ENCODE measurements around the gene PARD6B.
"Not testable (repeated sequence)": the region's sequence is repeated elsewhere in the genome, so short reads cannot be mapped to it uniquely, and the experiment has no call there.

PARD6B gene

DNA sequence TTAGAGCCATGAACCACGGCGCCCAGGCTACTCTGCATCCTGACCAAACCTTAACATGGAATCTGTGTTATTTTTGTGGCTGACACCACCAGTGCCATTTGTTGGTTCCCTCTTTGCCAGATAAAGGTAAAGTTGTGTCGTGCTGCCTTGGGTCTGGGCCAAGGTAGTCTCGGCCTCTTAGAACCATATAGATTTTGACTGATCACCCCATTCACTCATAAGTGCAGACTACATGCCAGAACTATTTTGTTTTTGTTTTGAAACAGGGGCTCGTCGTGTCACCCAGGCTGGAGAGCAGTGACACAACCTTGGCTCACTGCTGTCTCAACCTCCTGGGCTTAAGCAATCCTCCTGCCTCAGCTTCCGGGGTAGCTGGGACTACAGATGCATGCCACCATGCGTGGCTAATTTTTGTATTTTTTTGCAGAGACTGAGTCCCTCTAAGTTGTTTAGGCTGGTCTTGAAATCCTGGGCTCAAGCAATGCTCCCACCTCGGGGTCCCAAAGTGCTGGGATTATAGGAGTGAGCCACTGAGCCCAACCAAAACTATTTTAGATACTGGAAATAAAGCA lies 20.8 kb upstream of the PARD6B start:
- Mint-ChIP-seq H3K27me3 (peaks cover 61% of the 10 kb centered on the region), H3K9me3 (no peaks in the 10 kb centered on the region), H3K4me1 (no peaks in the 10 kb centered on the region), H3K36me3 (ENCODE audit: insufficient read depth) (no peaks in the 10 kb centered on the region), H3K27ac (ENCODE audit: low read depth) (no peak overlapping the region), H3K4me3 (no peak overlapping the region)
- no peak for DNase-seq (ENCODE audit: low spot score in 2 of 2)
- ATAC-seq (replicated peaks; ENCODE audit: extremely low read depth, poor library complexity, severe bottlenecking), result no peak

DNA sequence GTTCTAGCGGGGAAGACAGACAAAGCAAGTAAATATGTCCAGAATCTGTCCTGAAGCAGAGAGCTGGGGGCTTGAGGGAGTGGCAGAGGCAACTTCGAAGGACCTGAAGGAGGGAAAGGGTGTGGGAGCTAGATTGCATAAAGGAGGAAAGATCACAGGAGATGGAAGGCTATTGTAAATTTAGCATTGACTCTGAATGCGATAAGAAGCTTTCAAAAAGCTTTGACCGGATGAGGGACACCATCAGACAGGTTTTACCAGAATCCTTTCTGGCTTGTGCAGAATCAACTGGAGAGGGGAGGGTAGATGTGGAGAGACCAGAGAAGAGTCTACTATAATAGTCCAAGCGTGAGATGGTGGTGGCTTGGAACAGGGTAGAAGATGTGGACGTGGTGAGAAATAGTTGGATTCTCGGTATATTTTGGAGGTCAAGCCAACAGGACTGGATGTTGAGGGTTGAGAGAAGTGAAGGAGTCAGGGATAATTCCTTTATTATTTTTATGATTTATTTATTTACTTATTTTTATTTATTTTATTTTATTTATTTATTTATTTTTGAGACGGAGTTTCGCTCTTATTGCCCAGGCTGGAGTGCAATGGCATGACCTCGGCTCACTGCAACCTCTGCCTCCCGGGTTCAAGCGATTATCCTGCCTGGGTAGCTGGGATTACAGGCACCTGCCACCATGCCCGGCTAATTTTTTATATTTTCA lies 20.1 kb upstream of the PARD6B start:
- ATAC-seq (replicated peaks; ENCODE audit: extremely low read depth, poor library complexity, severe bottlenecking), result no peak
- Mint-ChIP-seq H3K4me1 (no peaks in the 10 kb centered on the region), H3K9me3 (no peaks in the 10 kb centered on the region), H3K4me3 (no peak overlapping the region), H3K27ac (ENCODE audit: low read depth) (no peak overlapping the region), H3K27me3 (peaks cover 54% of the 10 kb centered on the region), H3K36me3 (ENCODE audit: insufficient read depth) (no peaks in the 10 kb centered on the region)
- no peak for DNase-seq (ENCODE audit: low spot score in 2 of 2)

DNA sequence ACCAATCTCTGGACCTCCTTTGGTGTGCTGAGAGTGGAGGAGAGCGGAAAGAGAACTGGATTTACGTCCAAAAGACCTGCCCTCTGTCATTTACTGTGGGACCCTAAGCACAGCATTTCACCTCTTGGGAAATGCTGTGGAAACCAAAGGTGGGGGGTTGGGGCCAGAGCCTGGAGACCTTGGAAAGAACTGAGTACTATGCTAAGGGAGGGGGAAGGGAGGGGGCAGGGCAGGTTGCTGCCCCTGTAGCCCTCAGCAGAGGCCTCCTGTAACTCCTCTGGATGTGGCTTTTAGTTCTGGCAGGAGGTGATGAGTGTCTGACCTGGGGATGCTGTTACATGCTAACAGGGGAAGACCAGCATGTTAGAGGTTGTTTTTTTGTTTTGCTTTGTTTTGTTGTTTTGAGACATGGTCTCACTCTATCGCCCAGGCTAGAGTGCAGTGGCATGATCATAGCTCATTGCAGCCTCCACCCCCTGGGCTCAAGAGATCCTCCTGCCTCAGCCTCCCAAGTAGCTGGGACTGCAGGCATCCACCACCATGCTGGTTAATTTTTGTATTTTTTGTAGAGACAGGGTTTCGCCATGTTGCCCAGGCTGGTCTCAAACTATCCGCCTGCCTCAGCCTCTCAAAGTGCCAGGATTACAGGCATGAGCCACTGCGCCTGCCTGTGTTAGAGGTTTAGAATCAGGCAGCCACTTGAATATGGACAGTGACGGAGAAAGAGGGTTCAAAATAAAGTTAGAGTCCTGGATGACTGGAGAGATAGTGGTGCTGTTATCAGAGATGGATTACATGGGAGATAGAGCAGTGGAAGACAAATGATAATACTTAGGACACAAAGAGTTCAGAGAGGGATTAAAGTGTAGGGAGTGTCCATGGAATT lies 18.4 kb upstream of the PARD6B start:
- DNase-seq (ENCODE audit: low spot score in 2 of 2), result no peak
- Mint-ChIP-seq H3K27me3 (peaks cover 48% of the 10 kb centered on the region), H3K4me3 (no peak overlapping the region), H3K9me3 (no peaks in the 10 kb centered on the region), H3K4me1 (no peaks in the 10 kb centered on the region), H3K36me3 (ENCODE audit: insufficient read depth) (no peaks in the 10 kb centered on the region), H3K27ac (ENCODE audit: low read depth) (no peak overlapping the region)
- ATAC-seq (replicated peaks; ENCODE audit: extremely low read depth, poor library complexity, severe bottlenecking), result no peak

DNA sequence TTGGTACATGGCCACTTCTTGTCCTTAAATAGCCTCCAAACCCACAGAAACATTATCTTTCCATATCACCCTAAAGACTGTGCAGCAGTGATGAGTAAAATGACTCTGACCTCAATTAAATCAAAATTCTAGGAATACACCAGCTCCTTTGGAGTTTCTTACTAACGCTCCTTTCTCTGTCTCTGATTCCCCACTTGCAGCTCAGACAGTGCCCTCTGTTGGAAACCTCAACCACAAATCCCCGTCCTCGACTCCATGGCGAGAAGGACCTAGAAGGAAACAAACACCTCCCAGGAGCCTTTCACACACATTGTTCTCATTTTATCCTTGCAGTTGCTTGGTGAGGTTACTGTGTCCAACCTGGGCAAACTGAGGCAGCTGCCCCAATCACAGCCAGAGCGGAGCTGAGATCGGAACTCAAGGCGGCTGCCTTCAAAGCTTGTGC lies 17.7 kb upstream of the PARD6B start:
- ATAC-seq (replicated peaks; ENCODE audit: extremely low read depth, poor library complexity, severe bottlenecking), result no peak

DNA sequence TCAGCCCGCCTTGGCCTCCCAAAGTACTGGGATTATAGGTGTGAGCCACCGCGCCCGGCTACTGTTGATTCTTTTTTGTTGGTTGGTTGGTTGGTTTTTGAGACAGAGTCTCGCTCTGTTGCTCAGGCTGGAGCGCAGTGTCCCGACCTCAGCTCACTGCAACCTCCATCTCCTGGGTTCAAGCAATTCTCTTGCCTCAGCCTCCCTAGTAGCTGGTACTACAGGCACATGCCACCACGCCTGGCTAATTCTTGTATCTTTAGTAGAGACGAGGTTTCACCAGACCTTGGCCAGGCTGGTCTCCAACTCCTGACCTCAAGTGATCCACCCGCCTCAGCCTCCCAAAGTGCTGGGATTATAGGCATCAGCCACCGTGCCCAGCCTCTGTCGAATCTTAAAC lies 17.0 kb upstream of the PARD6B start:
- peaks cover 54% of the 10 kb centered on the region for H3K27me3 Mint-ChIP-seq
- not testable (repeated sequence) for H3K4me1 Mint-ChIP-seq; H3K4me3 Mint-ChIP-seq; H3K27ac Mint-ChIP-seq (ENCODE audit: low read depth); ATAC-seq (replicated peaks; ENCODE audit: extremely low read depth, poor library complexity, severe bottlenecking); H3K9me3 Mint-ChIP-seq; H3K36me3 Mint-ChIP-seq (ENCODE audit: insufficient read depth); DNase-seq (ENCODE audit: low spot score in 2 of 2)

More for the DNA sequence above, 17.7 kb upstream of the PARD6B start:
- H3K36me3 Mint-ChIP-seq (ENCODE audit: insufficient read depth), result no peaks in the 10 kb centered on the region
- H3K4me1 Mint-ChIP-seq, result no peaks in the 10 kb centered on the region
- DNase-seq (ENCODE audit: low spot score in 2 of 2), result no peak
- no peak overlapping the region for H3K4me3 Mint-ChIP-seq
- H3K27ac Mint-ChIP-seq (ENCODE audit: low read depth), result no peak overlapping the region
- peaks cover 54% of the 10 kb centered on the region for H3K27me3 Mint-ChIP-seq
- H3K9me3 Mint-ChIP-seq, result no peaks in the 10 kb centered on the region

DNA sequence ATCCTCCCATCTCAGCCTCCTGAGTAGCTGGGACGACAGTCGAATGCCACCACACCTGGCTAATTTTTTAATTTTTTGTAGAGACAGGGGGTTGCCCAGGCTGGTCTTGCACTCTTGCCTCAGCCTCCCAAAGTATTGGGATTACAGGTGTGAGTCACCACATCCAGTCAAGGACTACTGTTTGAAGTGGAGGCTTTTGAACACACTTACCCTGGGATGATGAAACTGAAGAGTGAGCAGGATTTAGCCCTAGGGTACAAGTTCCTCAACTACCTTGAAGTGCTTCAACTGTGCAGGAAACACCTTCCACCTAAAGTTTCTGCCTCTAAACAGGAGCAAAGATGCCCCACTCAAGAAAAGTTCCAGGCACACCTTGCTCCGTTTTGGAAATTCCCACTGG lies 15.7 kb upstream of the PARD6B start:
- H3K27me3 Mint-ChIP-seq, result peaks cover 50% of the 10 kb centered on the region
- no peak overlapping the region for H3K27ac Mint-ChIP-seq (ENCODE audit: low read depth)
- H3K9me3 Mint-ChIP-seq, result no peaks in the 10 kb centered on the region
- no peaks in the 10 kb centered on the region for H3K4me1 Mint-ChIP-seq
- DNase-seq (ENCODE audit: low spot score in 2 of 2) (no peak), ATAC-seq (replicated peaks; ENCODE audit: extremely low read depth, poor library complexity, severe bottlenecking) (no peak)
- H3K4me3 Mint-ChIP-seq, result no peak overlapping the region
- peaks cover 1% of the 10 kb centered on the region for H3K36me3 Mint-ChIP-seq (ENCODE audit: insufficient read depth)

DNA sequence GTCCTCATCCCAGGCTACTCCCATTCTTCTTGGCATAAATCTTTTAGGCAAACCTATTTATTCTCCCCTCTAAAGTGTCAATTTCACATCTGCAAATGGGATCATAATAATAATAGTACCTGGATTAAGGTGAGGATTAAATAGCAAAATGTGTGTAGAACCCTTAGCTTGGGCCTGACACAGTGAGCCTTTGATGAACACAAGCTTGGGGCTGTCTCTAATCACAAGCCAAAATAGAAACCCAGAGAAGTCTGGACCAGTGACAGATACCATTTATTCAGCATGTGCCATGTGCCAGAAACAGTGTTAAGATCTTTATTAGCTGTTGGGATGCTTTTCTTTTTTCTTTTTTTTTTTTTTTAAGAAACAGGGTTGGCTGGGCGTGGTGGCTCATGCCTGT lies 14.9 kb upstream of the PARD6B start:
- H3K4me1 Mint-ChIP-seq, result no peaks in the 10 kb centered on the region
- DNase-seq (ENCODE audit: low spot score in 2 of 2) (no peak), ATAC-seq (replicated peaks; ENCODE audit: extremely low read depth, poor library complexity, severe bottlenecking) (no peak)
- peaks cover 42% of the 10 kb centered on the region for H3K27me3 Mint-ChIP-seq
- no peak overlapping the region for H3K27ac Mint-ChIP-seq (ENCODE audit: low read depth)
- H3K4me3 Mint-ChIP-seq, result no peak overlapping the region
- peaks cover 1% of the 10 kb centered on the region for H3K36me3 Mint-ChIP-seq (ENCODE audit: insufficient read depth)
- H3K9me3 Mint-ChIP-seq, result no peaks in the 10 kb centered on the region

DNA sequence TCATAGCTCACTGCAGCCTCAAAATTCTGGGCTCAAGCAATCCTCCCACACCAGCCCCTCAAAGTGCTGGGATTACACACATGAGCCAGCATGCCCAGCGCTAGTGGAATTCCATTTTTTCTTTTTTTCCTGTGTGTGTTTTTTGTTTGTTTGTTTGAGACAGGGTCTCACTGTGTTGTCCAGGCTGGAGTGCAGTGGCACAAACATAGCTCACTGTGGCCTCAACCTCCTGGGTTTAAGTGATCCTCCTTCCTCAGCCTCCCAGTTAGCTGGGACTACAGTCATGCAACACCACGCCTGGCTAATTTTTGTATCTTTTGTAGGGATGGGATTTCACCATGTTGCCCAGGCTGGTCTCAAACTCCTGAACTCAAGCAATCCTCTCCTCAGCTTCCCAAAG lies 14.1 kb upstream of the PARD6B start:
- no peak overlapping the region for H3K4me3 Mint-ChIP-seq
- peaks cover 34% of the 10 kb centered on the region for H3K27me3 Mint-ChIP-seq
- no peaks in the 10 kb centered on the region for H3K4me1 Mint-ChIP-seq
- peaks cover 1% of the 10 kb centered on the region for H3K36me3 Mint-ChIP-seq (ENCODE audit: insufficient read depth)
- no peak overlapping the region for H3K27ac Mint-ChIP-seq (ENCODE audit: low read depth)
- ATAC-seq (replicated peaks; ENCODE audit: extremely low read depth, poor library complexity, severe bottlenecking) (no peak), DNase-seq (ENCODE audit: low spot score in 2 of 2) (no peak)
- no peaks in the 10 kb centered on the region for H3K9me3 Mint-ChIP-seq

DNA sequence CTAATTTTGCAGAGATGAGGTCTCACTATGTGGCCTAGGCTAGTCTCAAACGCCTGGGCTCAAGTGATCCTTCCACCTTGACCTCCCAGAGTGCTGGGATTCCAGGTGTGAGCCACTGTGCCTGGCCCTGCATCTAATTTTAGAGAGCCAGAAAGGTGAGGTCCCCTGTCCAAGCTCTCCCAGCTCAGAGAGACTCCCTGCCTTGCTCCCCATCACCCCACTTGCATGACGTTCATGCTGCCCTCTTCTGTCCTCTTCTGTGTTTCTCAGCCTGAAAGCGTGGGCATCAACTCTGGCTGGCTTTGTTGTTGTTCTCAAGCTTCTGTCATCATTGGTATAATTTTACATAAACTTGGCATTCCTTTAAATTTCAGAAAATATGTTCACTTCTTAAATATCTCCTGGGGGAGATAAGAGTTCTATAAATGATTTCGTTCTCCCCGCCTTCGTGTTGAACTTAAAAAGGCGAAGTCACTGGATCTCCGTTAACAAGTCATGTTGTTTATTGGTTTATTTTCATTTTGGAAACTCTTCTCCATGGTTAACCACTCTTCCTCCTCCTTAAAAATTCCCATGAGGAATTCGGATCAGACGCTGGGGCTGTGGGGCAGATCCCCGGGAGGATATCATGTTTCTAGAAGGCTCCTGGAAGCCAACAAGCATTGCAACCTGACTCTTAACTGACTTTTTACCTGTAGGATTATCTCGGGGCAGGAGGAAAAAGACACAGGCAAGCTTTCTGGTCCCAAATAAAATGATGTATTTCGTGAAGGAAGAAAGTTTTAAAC lies 13.2 kb upstream of the PARD6B start:
- H3K36me3 Mint-ChIP-seq (ENCODE audit: insufficient read depth), result peaks cover 1% of the 10 kb centered on the region
- H3K4me3 Mint-ChIP-seq, result no peak overlapping the region
- H3K4me1 Mint-ChIP-seq, result no peaks in the 10 kb centered on the region
- ATAC-seq (replicated peaks; ENCODE audit: extremely low read depth, poor library complexity, severe bottlenecking), result no peak
- H3K27ac Mint-ChIP-seq (ENCODE audit: low read depth), result no peak overlapping the region
- peaks cover 26% of the 10 kb centered on the region for H3K27me3 Mint-ChIP-seq
- no peak for DNase-seq (ENCODE audit: low spot score in 2 of 2)
- H3K9me3 Mint-ChIP-seq, result no peaks in the 10 kb centered on the region

DNA sequence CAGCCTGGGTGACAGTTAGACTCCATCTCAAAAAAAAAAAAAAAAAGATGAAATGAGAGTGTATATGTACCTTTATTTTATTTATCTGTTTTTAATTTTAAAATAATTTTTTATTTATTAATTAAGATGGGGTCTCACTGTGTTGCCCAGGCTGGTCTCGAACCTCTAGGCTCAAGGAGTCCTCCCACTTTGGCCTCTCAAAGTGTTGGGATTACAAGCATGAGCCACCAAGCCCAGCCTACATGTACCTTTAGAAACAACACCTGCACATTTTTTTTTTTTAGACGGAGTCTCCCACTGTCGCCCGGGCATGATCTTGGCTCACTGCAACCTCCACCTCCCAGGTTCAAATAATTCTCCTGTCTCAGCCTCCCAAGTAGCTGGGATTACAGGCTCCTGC lies 12.1 kb upstream of the PARD6B start:
- Mint-ChIP-seq H3K36me3 (ENCODE audit: insufficient read depth) (peaks cover 1% of the 10 kb centered on the region), H3K4me3 (no peak overlapping the region), H3K9me3 (no peaks in the 10 kb centered on the region), H3K27ac (ENCODE audit: low read depth) (no peak overlapping the region), H3K27me3 (peaks cover 14% of the 10 kb centered on the region), H3K4me1 (no peaks in the 10 kb centered on the region)
- no peak for ATAC-seq (replicated peaks; ENCODE audit: extremely low read depth, poor library complexity, severe bottlenecking)
- DNase-seq (ENCODE audit: low spot score in 2 of 2), result no peak

DNA sequence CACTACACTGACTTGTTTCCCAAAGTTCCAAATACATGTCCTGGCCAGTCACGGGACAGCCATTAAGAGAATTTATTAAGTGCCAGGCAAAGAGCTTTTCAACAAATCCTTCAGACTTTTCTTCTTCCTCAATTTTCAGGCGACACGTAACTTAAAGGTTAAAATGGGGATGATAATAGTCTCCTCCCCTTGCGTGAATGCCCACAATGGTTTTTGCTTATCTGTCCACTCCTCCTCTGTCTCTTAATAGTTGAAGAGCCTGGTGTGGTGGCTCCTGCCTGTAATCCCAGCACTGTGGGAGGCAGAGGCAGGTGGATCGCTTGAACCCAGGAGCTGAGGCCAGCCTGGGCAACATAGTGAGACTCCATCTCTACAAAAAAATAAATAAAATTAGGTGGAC lies 11.4 kb upstream of the PARD6B start:
- peaks cover 1% of the 10 kb centered on the region for H3K36me3 Mint-ChIP-seq (ENCODE audit: insufficient read depth)
- no peaks in the 10 kb centered on the region for H3K9me3 Mint-ChIP-seq
- H3K27ac Mint-ChIP-seq (ENCODE audit: low read depth), result no peak overlapping the region
- no peaks in the 10 kb centered on the region for H3K4me1 Mint-ChIP-seq
- H3K4me3 Mint-ChIP-seq, result no peak overlapping the region
- no peak for ATAC-seq (replicated peaks; ENCODE audit: extremely low read depth, poor library complexity, severe bottlenecking)
- DNase-seq (ENCODE audit: low spot score in 2 of 2), result no peak
- peaks cover 12% of the 10 kb centered on the region for H3K27me3 Mint-ChIP-seq

DNA sequence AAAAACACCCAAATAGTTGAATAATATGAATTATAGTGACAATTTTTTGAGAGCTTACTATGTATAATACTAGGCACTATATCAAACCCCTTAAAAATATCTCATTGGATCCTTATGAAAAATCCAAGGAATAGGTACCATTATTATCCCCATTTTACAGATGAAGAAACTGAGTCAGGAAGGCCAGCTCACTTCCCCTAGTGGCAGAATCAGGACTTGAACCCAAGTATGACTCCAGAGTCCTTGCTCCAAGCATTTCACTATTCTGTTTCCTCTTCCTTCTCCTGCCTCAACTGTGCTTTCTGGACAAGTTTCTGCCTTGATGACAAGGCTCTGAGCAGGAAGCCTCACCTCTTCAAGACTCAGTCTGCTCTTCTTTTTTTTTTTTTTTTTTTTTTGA lies 10.8 kb upstream of the PARD6B start:
- DNase-seq (ENCODE audit: low spot score in 2 of 2), result no peak
- no peaks in the 10 kb centered on the region for H3K4me1 Mint-ChIP-seq
- no peak overlapping the region for H3K27ac Mint-ChIP-seq (ENCODE audit: low read depth)
- H3K36me3 Mint-ChIP-seq (ENCODE audit: insufficient read depth), result peaks cover 1% of the 10 kb centered on the region
- no peak for ATAC-seq (replicated peaks; ENCODE audit: extremely low read depth, poor library complexity, severe bottlenecking)
- peaks cover 12% of the 10 kb centered on the region for H3K27me3 Mint-ChIP-seq
- H3K4me3 Mint-ChIP-seq, result no peak overlapping the region
- H3K9me3 Mint-ChIP-seq, result no peaks in the 10 kb centered on the region

Measured in central memory CD8-positive, alpha-beta T cell (primary cell).